MM.1S (cell line): ENCODE measurements around the gene NKAP.
"Not testable (repeated sequence)": the region's sequence is repeated elsewhere in the genome, so short reads cannot be mapped to it uniquely, and the experiment has no call there.

Source experiments
- CTCF ChIP-seq: fragments of 300-600 bp; sonication (generic); IDR thresholded peaks from 2 replicates; pipeline ENCODE4 v1.5.1; 2016; ENCODE audit warnings: antibody characterized with exemption, low read length, mixed read lengths
- EZH2 ChIP-seq: fragments of 300-600 bp; sonication (generic); optimal IDR thresholded peaks from 2 replicates; pipeline ENCODE3; 2017; ENCODE audit warnings: low read depth, mild to moderate bottlenecking, antibody characterized with exemption, low read length, mixed read lengths

GRCh38 chrX:119966837-119967236 lies 23.3 kb upstream of the NKAP start:
- not testable (repeated sequence) for TF ChIP-seq CTCF, EZH2
